Body of pancreas (tissue), 4 donors: ENCODE measurements around the gene PAFAH2. TPM values are rescaled to one million over a fixed set of nuclear protein-coding genes. Genes with fewer than 3 reads are reported as not detected.
"Not testable (repeated sequence)": the region's sequence is repeated elsewhere in the genome, so short reads cannot be mapped to it uniquely, and the experiment has no call there.

Experiments
- ATAC-seq: fragments of 150-250 bp; one replicate; pipeline ENCODE4 v1.9.1; 2016
- DNase-seq, 4 donors: peaks; one replicate each; pipeline ENCODE4 v3.0.0-alpha.2; 2019
- H3K27ac ChIP-seq, 4 donors: fragments of 200-600 bp; sonication (generic); 1 replicate in 3 of 4; 2 replicates in 1 of 4; pipeline versions ENCODE4 v1.5.1 to v1.6.1; 2016 to 2019; ENCODE audit warnings: mild to moderate bottlenecking in 1 of 4, mixed read lengths in 1 of 4, moderate library complexity in 1 of 4
- H3K27me3 ChIP-seq, 2 donors: fragments of 200-600 bp; sonication (generic); one replicate each; pipeline ENCODE4 v1.6.0; 2016; ENCODE audit warnings: mild to moderate bottlenecking in 1 of 2
- H3K36me3 ChIP-seq, 2 donors: fragments of 200-600 bp; sonication (generic); replicated peaks in 1 of 2; 2 replicates each; pipeline ENCODE4 v1.5.1; 2016; ENCODE audit warnings: low read depth in 2 of 2; ENCODE audit not compliant: insufficient read depth in 1 of 2
- H3K4me1 ChIP-seq: fragments of 200-600 bp; sonication (generic); one replicate; pipeline ENCODE4 v1.6.0; 2016
- H3K4me3 ChIP-seq, 2 donors: fragments of 200-600 bp; sonication (generic); 1 replicate in 1 of 2; 2 replicates in 1 of 2; pipeline ENCODE4 v1.5.1; 2016 to 2019
- H3K9me3 ChIP-seq, 3 donors: fragments of 200-600 bp; sonication (generic); 1 replicate in 2 of 3; 2 replicates in 1 of 3; pipeline ENCODE4 v1.5.1; 2016
- POLR2A ChIP-seq, 3 donors: fragments of 450-650 bp; IDR thresholded peaks; one replicate each; pipeline ENCODE4 v1.6.1; 2016; ENCODE audit warnings: antibody characterized with exemption in 3 of 3, mild to moderate bottlenecking in 2 of 3
- WGBS, 2 donors: methylation state at CpG; one replicate each; pipeline ENCODE4 v1.1.5; 2017; 5-methylcytosine and 5-hydroxymethylcytosine counted together
- intact Hi-C: fragments of 100-400 bp; cut with DNase I; formaldehyde crosslinking; loops from one replicate; pipeline ENCODE4 v1.15.1; 2023
- total RNA-seq, 2 donors: library from RNA; depleted of rRNA; stranded (reverse); fragments of >200 nt; gene quantifications; one replicate each; pipeline ENCODE4 v1.1.0, GENCODE V29; 2016
- TF ChIP-seq, protein P1 (sequence below), 7 experiments: fragments of 450-650 bp in 4 of 7; fragments of 200-600 bp in 3 of 7; sonication (generic) in 3 of 7; IDR thresholded peaks; one replicate each; pipeline ENCODE4 v1.5.1; 2016 to 2019; ENCODE audit warnings: antibody characterized with exemption in 7 of 7

The PAFAH2 gene
- total RNA-seq, 2 donors from 2014 or later: 14.8 to 46.4 TPM

DNA sequence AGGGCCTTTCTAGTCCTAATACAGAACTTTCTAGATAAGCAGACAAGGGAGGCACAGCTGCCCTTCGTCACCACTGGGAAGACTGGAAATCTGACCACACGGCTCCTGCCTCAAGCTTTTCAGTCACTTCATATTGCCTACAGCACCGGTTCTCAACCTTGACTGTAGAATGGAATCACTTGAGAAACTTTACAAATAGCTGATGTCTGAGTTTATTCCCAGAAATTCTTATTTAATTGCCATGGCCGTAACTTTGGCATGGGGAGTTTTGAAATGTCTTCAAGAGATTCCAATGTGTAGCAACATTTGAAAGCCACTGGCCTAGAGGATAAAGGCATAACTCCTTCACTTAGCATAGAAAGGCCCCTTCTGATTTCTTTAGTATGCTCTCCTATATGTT lies 49.2 kb downstream of the PAFAH2 start:
- intact Hi-C loops: no loop called here

DNA sequence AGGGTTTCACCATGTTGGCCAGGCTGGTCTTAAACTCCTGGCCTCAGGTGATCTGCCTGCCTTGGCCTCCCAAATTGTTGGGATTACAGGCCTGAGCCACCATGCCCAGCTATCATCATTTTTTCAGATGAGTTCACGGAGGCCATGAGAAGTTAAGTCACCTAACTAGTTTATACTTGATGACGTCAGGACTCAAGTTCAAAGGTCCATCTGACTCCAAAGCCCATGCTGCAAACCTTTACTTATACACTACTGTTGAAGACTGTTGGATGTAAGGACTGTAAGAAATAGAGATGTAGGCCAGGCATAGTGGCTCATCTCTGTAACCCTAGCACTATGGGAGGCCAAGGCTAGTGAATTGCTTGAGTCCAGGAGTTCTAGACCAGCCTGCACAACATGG lies 50.8 kb downstream of the PAFAH2 start:
- Histone ChIP-seq H3K27me3 (no peaks in the 10 kb centered on the region), H3K27ac (no peak overlapping the region), H3K4me1 (no peaks in the 10 kb centered on the region), H3K36me3 (no peaks in the 10 kb centered on the region), H3K4me3 (no peak overlapping the region), H3K9me3 (peaks cover 0 to 9% (median 0%) of the 10 kb centered on the region in 3 donors)
- WGBS, 2 donors: 71 to 89% methylated on average over 2 of the region's 2 CpGs
- no peak for DNase-seq
- ATAC-seq: no peak
- intact Hi-C loops: no loop called here
- TF ChIP-seq, protein P1, sequence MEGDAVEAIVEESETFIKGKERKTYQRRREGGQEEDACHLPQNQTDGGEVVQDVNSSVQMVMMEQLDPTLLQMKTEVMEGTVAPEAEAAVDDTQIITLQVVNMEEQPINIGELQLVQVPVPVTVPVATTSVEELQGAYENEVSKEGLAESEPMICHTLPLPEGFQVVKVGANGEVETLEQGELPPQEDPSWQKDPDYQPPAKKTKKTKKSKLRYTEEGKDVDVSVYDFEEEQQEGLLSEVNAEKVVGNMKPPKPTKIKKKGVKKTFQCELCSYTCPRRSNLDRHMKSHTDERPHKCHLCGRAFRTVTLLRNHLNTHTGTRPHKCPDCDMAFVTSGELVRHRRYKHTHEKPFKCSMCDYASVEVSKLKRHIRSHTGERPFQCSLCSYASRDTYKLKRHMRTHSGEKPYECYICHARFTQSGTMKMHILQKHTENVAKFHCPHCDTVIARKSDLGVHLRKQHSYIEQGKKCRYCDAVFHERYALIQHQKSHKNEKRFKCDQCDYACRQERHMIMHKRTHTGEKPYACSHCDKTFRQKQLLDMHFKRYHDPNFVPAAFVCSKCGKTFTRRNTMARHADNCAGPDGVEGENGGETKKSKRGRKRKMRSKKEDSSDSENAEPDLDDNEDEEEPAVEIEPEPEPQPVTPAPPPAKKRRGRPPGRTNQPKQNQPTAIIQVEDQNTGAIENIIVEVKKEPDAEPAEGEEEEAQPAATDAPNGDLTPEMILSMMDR (IDR thresholded peaks at IDR 0.05): no peak
- no peak for TF ChIP-seq POLR2A (IDR thresholded peaks at IDR 0.05)

More for the DNA sequence above, 49.2 kb downstream of the PAFAH2 start:
- no peaks in the 10 kb centered on the region for H3K4me1 ChIP-seq
- TF ChIP-seq, protein P1 (IDR thresholded peaks at IDR 0.05): no peak
- TF ChIP-seq POLR2A (IDR thresholded peaks at IDR 0.05): no peak
- H3K27ac ChIP-seq: no peak overlapping the region
- DNase-seq: no peak
- no peak overlapping the region for H3K4me3 ChIP-seq
- 89 to 98% methylated on average over 4 of the region's 4 CpGs for WGBS, 2 donors
- H3K9me3 ChIP-seq: peaks cover 0 to 6% (median 0%) of the 10 kb centered on the region in 3 donors
- no peaks in the 10 kb centered on the region for H3K36me3 ChIP-seq
- ATAC-seq: no peak
- H3K27me3 ChIP-seq: no peaks in the 10 kb centered on the region

DNA sequence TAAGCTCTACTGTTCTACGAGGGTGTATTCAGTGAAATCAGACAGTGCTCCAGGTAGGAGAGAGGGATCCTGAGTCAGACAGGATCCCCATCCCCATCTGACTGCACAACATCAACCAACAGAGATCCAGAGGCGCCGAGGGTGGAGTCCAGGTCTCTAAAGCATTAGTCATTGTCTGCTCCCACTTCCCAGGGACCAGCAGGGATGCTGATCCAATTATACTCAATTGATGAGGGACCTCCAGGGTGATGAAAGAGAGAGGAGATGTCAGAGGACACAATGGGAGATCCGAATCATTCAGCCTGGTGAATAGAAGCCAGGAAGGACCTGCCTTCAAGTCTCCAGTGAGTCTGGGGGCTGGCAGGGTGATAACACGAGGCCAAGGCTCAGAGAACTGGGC lies 52.1 kb downstream of the PAFAH2 start:
- no peak for TF ChIP-seq POLR2A (IDR thresholded peaks at IDR 0.05)
- TF ChIP-seq, protein P1 (IDR thresholded peaks at IDR 0.05): no peak
- WGBS, 2 donors: 75 to 83% methylated on average over 5 of the region's 5 CpGs
- ATAC-seq: no peak

DNA sequence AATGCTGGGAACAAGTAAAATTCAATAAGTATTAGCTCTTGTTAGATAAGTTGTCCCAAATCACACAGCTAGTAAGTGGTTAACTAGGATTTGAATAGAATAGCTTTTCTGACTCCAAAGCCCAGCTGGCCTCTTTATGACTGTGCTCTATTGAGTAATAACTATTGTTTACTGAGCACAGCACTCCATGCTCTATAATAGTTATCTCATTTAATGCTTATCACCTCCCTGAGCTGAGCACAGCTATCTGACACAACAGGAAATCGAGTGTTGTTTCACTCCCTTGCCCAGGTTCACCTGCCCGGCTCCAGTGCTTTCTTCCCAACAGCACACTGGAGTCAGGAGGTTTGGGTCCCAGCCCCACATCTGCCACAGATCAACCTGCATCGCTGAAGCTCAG lies 52.9 kb downstream of the PAFAH2 start:
- TF ChIP-seq, protein P1 (IDR thresholded peaks at IDR 0.05): no peak
- TF ChIP-seq POLR2A (IDR thresholded peaks at IDR 0.05): no peak
- no peaks in the 10 kb centered on the region for H3K27me3 ChIP-seq
- H3K27ac ChIP-seq: no peak overlapping the region
- ATAC-seq: no peak
- H3K4me3 ChIP-seq: no peak overlapping the region
- H3K4me1 ChIP-seq: no peaks in the 10 kb centered on the region
- no peaks in the 10 kb centered on the region for H3K36me3 ChIP-seq
- no peak for DNase-seq
- WGBS, 2 donors: 69 to 81% methylated on average over 3 of the region's 3 CpGs
- intact Hi-C loops: no loop called here
- peaks cover 0 to 9% (median 0%) of the 10 kb centered on the region in 3 donors for H3K9me3 ChIP-seq

More for the DNA sequence above, 52.1 kb downstream of the PAFAH2 start:
- no peaks in the 10 kb centered on the region for H3K36me3 ChIP-seq
- no peaks in the 10 kb centered on the region for H3K4me1 ChIP-seq
- H3K27ac ChIP-seq: no peak overlapping the region
- intact Hi-C loops: no loop called here
- no peak overlapping the region for H3K4me3 ChIP-seq
- H3K9me3 ChIP-seq: peaks cover 0 to 9% (median 0%) of the 10 kb centered on the region in 3 donors
- DNase-seq: no peak
- H3K27me3 ChIP-seq: no peaks in the 10 kb centered on the region

DNA sequence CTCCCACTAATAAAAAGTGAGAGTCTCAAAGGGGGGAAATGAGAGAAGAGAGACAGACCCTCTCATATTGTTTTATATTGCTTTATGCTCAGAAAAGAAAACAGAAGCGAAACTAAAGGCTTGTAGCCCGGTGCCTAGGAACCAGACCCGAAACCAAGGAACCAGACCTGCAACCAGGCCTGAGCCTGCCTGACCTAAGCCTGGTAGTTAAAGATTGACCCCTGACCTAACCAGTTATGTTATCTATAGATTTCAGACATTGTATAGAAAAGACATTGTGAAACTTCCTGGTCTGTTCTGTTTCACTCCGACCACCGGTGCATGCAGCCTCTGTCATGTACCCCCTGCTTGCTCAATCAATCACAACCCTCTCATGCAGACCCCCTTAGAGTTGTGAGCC lies 54.4 kb downstream of the PAFAH2 start:
- H3K4me1 ChIP-seq, H3K9me3 ChIP-seq, H3K36me3 ChIP-seq, intact Hi-C loops, DNase-seq, H3K27me3 ChIP-seq, H3K4me3 ChIP-seq, ATAC-seq, H3K27ac ChIP-seq: not testable (repeated sequence)
- WGBS, 2 donors: 88 to 91% methylated on average over 4 to 5 of the region's 5 CpGs
